ENCODE results near the gene ENTREP3. TPM values are rescaled to one million over a fixed set of nuclear protein-coding genes. Genes with fewer than 3 reads are reported as not detected.
"Not testable (repeated sequence)": the region's sequence is repeated elsewhere in the genome, so short reads cannot be mapped to it uniquely, and the experiment has no call there.

Gene ENTREP3
- total RNA-seq, 1 donor from 2014 or later, result 51.1 TPM

DNA sequence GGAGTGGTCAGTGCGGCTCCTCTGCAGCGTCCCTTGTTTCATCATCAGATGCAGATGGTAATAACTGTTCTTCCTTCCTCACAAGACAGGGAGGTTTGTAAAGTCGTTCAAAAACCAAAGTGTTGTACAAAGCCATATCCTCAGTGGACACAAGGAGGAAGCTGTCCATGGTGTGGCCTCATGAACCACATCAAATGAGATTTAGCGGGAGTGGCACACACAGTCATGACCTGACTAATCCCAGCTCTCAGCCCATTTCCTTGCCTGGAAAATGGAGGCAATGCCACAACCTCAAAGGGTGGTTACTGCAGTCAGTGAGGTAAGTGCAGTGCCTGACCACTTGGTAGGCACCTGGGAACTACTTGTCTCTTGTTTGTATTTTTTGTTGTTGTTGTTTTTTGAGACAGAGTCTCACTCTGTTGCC is 13.4 kb downstream of the ENTREP3 start:
- FAIRE-seq (no peak), DNase-seq (ENCODE audit: low read depth) (no peak)
- no peak overlapping the region for H3K27ac Mint-ChIP-seq (ENCODE audit: unreplicated experiment)
- no peak overlapping the region for H3K4me3 ChIP-seq (ENCODE audit: insufficient read depth, low read depth, low read length)
- peaks cover 7% of the 10 kb centered on the region for H3K79me2 ChIP-seq (ENCODE audit: insufficient read depth, low read length)
- peak overlapping the region; percentile 85 for H3K4me3 Mint-ChIP-seq (ENCODE audit: unreplicated experiment)
- H3K27ac ChIP-seq (ENCODE audit: low read depth, low read length), result no peak overlapping the region
- no peaks in the 10 kb centered on the region for H3K27me3 Mint-ChIP-seq (ENCODE audit: low read depth, unreplicated experiment)
- peaks cover 11% of the 10 kb centered on the region for H3K4me1 Mint-ChIP-seq (ENCODE audit: low read depth, unreplicated experiment)
- TF ChIP-seq EZH2 (IDR thresholded peaks at IDR 0.05; ENCODE audit: insufficient read depth, low read length), result no peak
- TF ChIP-seq, protein P1, sequence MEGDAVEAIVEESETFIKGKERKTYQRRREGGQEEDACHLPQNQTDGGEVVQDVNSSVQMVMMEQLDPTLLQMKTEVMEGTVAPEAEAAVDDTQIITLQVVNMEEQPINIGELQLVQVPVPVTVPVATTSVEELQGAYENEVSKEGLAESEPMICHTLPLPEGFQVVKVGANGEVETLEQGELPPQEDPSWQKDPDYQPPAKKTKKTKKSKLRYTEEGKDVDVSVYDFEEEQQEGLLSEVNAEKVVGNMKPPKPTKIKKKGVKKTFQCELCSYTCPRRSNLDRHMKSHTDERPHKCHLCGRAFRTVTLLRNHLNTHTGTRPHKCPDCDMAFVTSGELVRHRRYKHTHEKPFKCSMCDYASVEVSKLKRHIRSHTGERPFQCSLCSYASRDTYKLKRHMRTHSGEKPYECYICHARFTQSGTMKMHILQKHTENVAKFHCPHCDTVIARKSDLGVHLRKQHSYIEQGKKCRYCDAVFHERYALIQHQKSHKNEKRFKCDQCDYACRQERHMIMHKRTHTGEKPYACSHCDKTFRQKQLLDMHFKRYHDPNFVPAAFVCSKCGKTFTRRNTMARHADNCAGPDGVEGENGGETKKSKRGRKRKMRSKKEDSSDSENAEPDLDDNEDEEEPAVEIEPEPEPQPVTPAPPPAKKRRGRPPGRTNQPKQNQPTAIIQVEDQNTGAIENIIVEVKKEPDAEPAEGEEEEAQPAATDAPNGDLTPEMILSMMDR (IDR thresholded peaks at IDR 0.05; ENCODE audit: insufficient read depth, low read depth, low read length), result no peak
- no peaks in the 10 kb centered on the region for H3K27me3 ChIP-seq (ENCODE audit: insufficient read depth, low read length)
- H3K4me2 ChIP-seq (ENCODE audit: low read length), result no peak overlapping the region
- H4K20me1 ChIP-seq (ENCODE audit: insufficient read depth, low read length), result no peaks in the 10 kb centered on the region
- H3K36me3 ChIP-seq (ENCODE audit: insufficient read depth, low read length), result peaks cover 2% of the 10 kb centered on the region
- no peak overlapping the region for H2AFZ ChIP-seq (ENCODE audit: low read depth, low read length)
- peaks cover 9% of the 10 kb centered on the region for H3K4me1 ChIP-seq (ENCODE audit: insufficient read depth, low read length)
- no peaks in the 10 kb centered on the region for H3K9me3 ChIP-seq (ENCODE audit: insufficient read depth, low read depth, low read length)
- H3K36me3 Mint-ChIP-seq (ENCODE audit: low read depth, unreplicated experiment), result peaks cover 21% of the 10 kb centered on the region
- H3K9me3 Mint-ChIP-seq (ENCODE audit: unreplicated experiment), result no peaks in the 10 kb centered on the region
- H3K9ac ChIP-seq (ENCODE audit: low read length), result no peak overlapping the region

DNA sequence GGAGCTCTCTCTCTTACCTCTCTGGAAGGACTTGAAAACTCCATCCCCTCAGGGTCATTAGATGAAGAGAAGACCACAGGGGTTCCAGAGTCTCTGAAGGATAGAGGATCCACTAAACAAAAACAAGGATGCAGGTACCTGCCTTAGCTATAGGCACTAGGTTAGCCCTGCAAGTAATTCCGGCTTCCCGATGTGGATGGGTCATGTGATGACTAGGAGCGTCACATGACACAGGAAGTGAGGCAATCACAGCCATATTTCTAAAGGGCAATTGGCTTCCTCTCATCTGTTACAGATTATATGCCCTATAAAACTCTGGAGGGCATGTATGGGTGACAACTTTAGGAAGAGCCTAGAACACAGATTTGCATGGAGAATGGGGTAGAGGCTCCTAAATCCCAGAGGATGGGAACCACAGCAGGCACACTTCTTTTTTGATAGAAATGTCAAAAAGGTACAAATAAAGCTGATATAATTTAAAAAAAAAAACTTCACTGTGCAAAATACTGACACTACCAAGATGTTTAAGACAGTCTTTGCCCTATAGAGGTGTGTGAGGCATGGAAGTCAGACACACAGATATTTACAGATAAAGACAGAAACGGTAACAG is 14.1 kb downstream of the ENTREP3 start:
- no peaks in the 10 kb centered on the region for H3K27me3 Mint-ChIP-seq (ENCODE audit: low read depth, unreplicated experiment)
- no peak for TF ChIP-seq EZH2 (IDR thresholded peaks at IDR 0.05; ENCODE audit: insufficient read depth, low read length)
- TF ChIP-seq, protein P1 (IDR thresholded peaks at IDR 0.05; ENCODE audit: insufficient read depth, low read depth, low read length), result no peak
- Histone ChIP-seq H3K4me2 (ENCODE audit: low read length) (peak overlapping the region; percentile 86), H3K27ac (ENCODE audit: low read depth, low read length) (peak overlapping the region; percentile 38), H2AFZ (ENCODE audit: low read depth, low read length) (peak overlapping the region; percentile 49), H3K4me1 (ENCODE audit: insufficient read depth, low read length) (peaks cover 9% of the 10 kb centered on the region), H3K4me3 (ENCODE audit: insufficient read depth, low read depth, low read length) (peak overlapping the region; percentile 59), H3K9me3 (ENCODE audit: insufficient read depth, low read depth, low read length) (no peaks in the 10 kb centered on the region), H3K27me3 (ENCODE audit: insufficient read depth, low read length) (no peaks in the 10 kb centered on the region), H3K36me3 (ENCODE audit: insufficient read depth, low read length) (peaks cover 2% of the 10 kb centered on the region), H3K9ac (ENCODE audit: low read length) (peak overlapping the region; percentile 76), H3K79me2 (ENCODE audit: insufficient read depth, low read length) (peaks cover 7% of the 10 kb centered on the region), H4K20me1 (ENCODE audit: insufficient read depth, low read length) (no peaks in the 10 kb centered on the region)
- DNase-seq (ENCODE audit: low read depth) (peak; percentile 55), FAIRE-seq (no peak)
- peaks cover 22% of the 10 kb centered on the region for H3K36me3 Mint-ChIP-seq (ENCODE audit: low read depth, unreplicated experiment)
- H3K4me1 Mint-ChIP-seq (ENCODE audit: low read depth, unreplicated experiment), result peaks cover 11% of the 10 kb centered on the region
- no peaks in the 10 kb centered on the region for H3K9me3 Mint-ChIP-seq (ENCODE audit: unreplicated experiment)
- H3K27ac Mint-ChIP-seq (ENCODE audit: unreplicated experiment), result peak overlapping the region; percentile 66
- H3K4me3 Mint-ChIP-seq (ENCODE audit: unreplicated experiment), result peak overlapping the region; percentile 85

DNA sequence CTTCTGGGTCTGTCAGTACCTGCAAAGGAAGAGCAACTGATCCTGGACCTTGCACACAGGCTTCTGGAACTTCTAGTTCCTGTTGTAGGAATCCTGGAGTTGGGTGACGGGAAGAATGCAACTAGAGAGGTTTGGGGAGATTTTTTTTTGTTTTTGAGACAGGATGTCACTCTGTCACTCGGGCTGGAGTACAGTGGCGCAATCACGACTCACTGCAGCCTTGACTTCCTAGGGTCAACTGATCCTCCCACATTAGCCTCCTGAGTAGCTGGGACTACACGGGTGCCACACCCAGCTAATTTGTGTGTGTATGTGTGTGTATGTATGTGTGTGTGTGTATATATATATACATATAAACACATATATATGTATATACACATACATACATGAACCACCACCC is 18.8 kb downstream of the ENTREP3 start:
- Histone ChIP-seq H3K36me3 (ENCODE audit: insufficient read depth, low read length) (peaks cover 2% of the 10 kb centered on the region), H3K4me3 (ENCODE audit: insufficient read depth, low read depth, low read length) (no peak overlapping the region), H3K9me3 (ENCODE audit: insufficient read depth, low read depth, low read length) (no peaks in the 10 kb centered on the region), H3K27me3 (ENCODE audit: insufficient read depth, low read length) (no peaks in the 10 kb centered on the region), H3K27ac (ENCODE audit: low read depth, low read length) (no peak overlapping the region), H3K9ac (ENCODE audit: low read length) (no peak overlapping the region), H3K4me2 (ENCODE audit: low read length) (no peak overlapping the region), H4K20me1 (ENCODE audit: insufficient read depth, low read length) (no peaks in the 10 kb centered on the region), H3K79me2 (ENCODE audit: insufficient read depth, low read length) (no peaks in the 10 kb centered on the region), H2AFZ (ENCODE audit: low read depth, low read length) (no peak overlapping the region), H3K4me1 (ENCODE audit: insufficient read depth, low read length) (peaks cover 17% of the 10 kb centered on the region)
- H3K9me3 Mint-ChIP-seq (ENCODE audit: unreplicated experiment), result no peaks in the 10 kb centered on the region
- peaks cover 2% of the 10 kb centered on the region for H3K27me3 Mint-ChIP-seq (ENCODE audit: low read depth, unreplicated experiment)
- TF ChIP-seq, protein P1 (IDR thresholded peaks at IDR 0.05; ENCODE audit: insufficient read depth, low read depth, low read length), result no peak
- no peak for TF ChIP-seq EZH2 (IDR thresholded peaks at IDR 0.05; ENCODE audit: insufficient read depth, low read length)
- no peak overlapping the region for H3K27ac Mint-ChIP-seq (ENCODE audit: unreplicated experiment)
- H3K36me3 Mint-ChIP-seq (ENCODE audit: low read depth, unreplicated experiment), result peaks cover 26% of the 10 kb centered on the region
- no peak overlapping the region for H3K4me3 Mint-ChIP-seq (ENCODE audit: unreplicated experiment)
- peaks cover 13% of the 10 kb centered on the region for H3K4me1 Mint-ChIP-seq (ENCODE audit: low read depth, unreplicated experiment)
- DNase-seq (ENCODE audit: low read depth), result no peak
- FAIRE-seq, result no peak

DNA sequence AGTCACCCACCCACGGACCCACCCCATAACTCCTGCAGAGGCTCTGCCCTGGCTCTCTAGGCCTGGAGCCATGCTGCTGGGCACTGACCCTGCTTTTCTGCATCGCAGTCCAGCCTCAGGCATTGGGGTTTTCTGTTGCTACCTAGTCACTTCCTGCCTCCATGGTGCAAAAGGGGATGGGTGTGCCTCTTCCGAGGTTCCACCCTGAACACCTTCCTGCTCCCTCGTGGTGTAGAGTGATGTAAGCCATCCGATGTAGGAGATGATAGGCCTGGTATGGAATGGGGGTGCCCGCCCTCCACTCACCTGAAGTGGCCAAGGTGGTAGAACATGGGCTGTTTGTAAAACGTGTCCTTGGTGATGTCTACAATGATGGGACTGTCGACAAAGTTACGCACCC is 19.9 kb downstream of the ENTREP3 start:
- not testable (repeated sequence) for H3K27ac ChIP-seq (ENCODE audit: low read depth, low read length); DNase-seq (ENCODE audit: low read depth); FAIRE-seq; H3K79me2 ChIP-seq (ENCODE audit: insufficient read depth, low read length); H3K9me3 ChIP-seq (ENCODE audit: insufficient read depth, low read depth, low read length); H3K4me3 Mint-ChIP-seq (ENCODE audit: unreplicated experiment); H3K9me3 Mint-ChIP-seq (ENCODE audit: unreplicated experiment); H3K4me2 ChIP-seq (ENCODE audit: low read length); H3K36me3 ChIP-seq (ENCODE audit: insufficient read depth, low read length); H3K27ac Mint-ChIP-seq (ENCODE audit: unreplicated experiment); H4K20me1 ChIP-seq (ENCODE audit: insufficient read depth, low read length); H3K27me3 ChIP-seq (ENCODE audit: insufficient read depth, low read length); H2AFZ ChIP-seq (ENCODE audit: low read depth, low read length); H3K27me3 Mint-ChIP-seq (ENCODE audit: low read depth, unreplicated experiment); H3K9ac ChIP-seq (ENCODE audit: low read length); H3K4me1 Mint-ChIP-seq (ENCODE audit: low read depth, unreplicated experiment); H3K4me3 ChIP-seq (ENCODE audit: insufficient read depth, low read depth, low read length)
- peaks cover 26% of the 10 kb centered on the region for H3K36me3 Mint-ChIP-seq (ENCODE audit: low read depth, unreplicated experiment)
- H3K4me1 ChIP-seq (ENCODE audit: insufficient read depth, low read length), result peaks cover 19% of the 10 kb centered on the region

All from astrocyte (in vitro differentiated cells and primary cell).